Uterus (tissue), 4 donors: ENCODE results near the gene GDPD3. TPM values are rescaled to one million over a fixed set of nuclear protein-coding genes. Genes with fewer than 3 reads are reported as not detected.

Source experiments
- DNase-seq, 2 donors: peaks; one replicate each; pipeline ENCODE4 v3.0.0-alpha.2; 2019 to 2020
- H3K27ac ChIP-seq, 2 donors: fragments of 200-600 bp; sonication (generic); 1 replicate in 1 of 2; 2 replicates in 1 of 2; pipeline ENCODE4 v1.5.1; 2016 to 2018
- H3K27me3 ChIP-seq, 2 donors: fragments of 200-600 bp; sonication (generic); one replicate each; pipeline ENCODE4 v1.5.1; 2018 to 2019; ENCODE audit warnings: control low read depth in 1 of 2
- H3K36me3 ChIP-seq, 2 donors: fragments of 200-600 bp; sonication (generic); one replicate each; pipeline ENCODE4 v1.5.1; 2019; ENCODE audit warnings: control low read depth in 1 of 2
- H3K4me1 ChIP-seq, 2 donors: fragments of 200-600 bp; sonication (generic); one replicate each; pipeline ENCODE4 v1.5.1; 2018 to 2019; ENCODE audit warnings: control low read depth in 1 of 2
- H3K4me3 ChIP-seq, 2 donors: fragments of 200-600 bp; sonication (generic); 1 replicate in 1 of 2; 2 replicates in 1 of 2; pipeline ENCODE4 v1.5.1; 2018 to 2019; ENCODE audit warnings: mild to moderate bottlenecking in 1 of 2
- H3K9me3 ChIP-seq, 2 donors: fragments of 200-600 bp; sonication (generic); one replicate each; pipeline ENCODE4 v1.5.1; 2019; ENCODE audit warnings: control low read depth in 1 of 2
- POLR2A ChIP-seq, 2 donors: fragments of 450-650 bp; IDR thresholded peaks; one replicate each; pipeline ENCODE4 v1.6.1; 2016; ENCODE audit warnings: antibody characterized with exemption in 2 of 2, mild to moderate bottlenecking in 1 of 2, moderate library complexity in 1 of 2
- intact Hi-C: fragments of 100-400 bp; cut with DNase I; formaldehyde crosslinking; loops from one replicate; pipeline ENCODE4 v1.15.1; 2023; ENCODE audit warnings: low total_unique reads
- total RNA-seq, 4 donors: library from RNA; depleted of rRNA in 3 of 4; stranded (reverse); fragments of >200 nt in 3 of 4; gene quantifications; one replicate each; pipeline versions ENCODE4 v1.1.0 to v1.2.4, GENCODE V29; 2014 to 2023
- TF ChIP-seq, protein P1 (sequence below), 4 experiments: fragments of 200-600 bp in 2 of 4; fragments of 450-650 bp in 2 of 4; sonication (generic) in 2 of 4; IDR thresholded peaks; one replicate each; pipeline ENCODE4 v1.5.1; 2016 to 2019; ENCODE audit warnings: antibody characterized with exemption in 4 of 4, mild to moderate bottlenecking in 2 of 4, moderate library complexity in 1 of 4
- donor health status: DM: yes; HTN: yes; CAD: no.

GDPD3 gene
- total RNA-seq, 4 donors from 2014 or later: 1.4 to 16.7 (median 2.3) TPM; not detected in 1

DNA sequence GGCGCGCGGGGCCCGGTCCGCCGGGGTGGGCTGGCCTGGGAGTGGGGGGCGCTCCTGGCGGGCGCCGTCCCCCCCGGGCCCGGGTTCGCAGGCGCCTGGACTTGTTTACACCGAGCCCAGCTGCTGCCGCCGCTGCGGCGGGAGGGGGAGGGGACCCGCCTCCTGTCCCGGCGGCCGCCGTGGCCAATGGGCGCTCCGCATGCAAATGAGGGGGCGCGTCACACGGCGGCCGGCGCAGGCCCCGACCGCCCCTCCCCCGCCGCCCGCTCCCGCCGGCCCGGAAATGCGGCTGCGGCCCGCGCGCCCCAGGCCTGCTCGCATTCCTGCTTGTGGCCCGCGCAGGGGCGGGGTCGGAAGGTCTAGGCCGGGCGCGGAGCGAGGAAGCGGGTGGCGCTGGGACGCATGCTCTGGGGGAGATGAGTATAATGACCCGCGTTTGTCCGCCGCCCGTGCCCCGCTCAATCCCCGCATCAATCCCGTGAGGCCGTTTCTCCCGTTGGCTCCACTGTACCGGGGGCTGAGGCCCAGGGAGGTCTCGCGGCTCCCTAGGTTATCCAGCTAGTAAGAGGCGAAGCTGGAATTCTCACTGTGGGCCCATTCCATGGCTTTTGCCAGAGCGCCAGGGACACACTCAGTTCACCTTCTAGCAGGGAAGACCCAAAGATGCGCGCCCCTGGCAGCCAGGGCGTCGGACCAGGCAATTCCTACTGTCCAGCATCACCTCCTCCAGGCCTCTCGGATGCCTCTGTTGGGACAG, 17.1 kb downstream of the GDPD3 start, which contains the start of gene YPEL3:
YPEL3 (minus strand) TSS at position 109 of the 757 bp plus-strand sequence. CDS start 731 bp downstream, outside the sequence.
- intact Hi-C loops: no loop called here
- Histone ChIP-seq H3K4me3 (peak within 1 kb of the TSS; percentile 80 to 82), H3K27me3 (no peaks in the 10 kb centered on the region), H3K36me3 (no peaks in the 10 kb centered on the region), H3K27ac (peak within 1 kb of the TSS; percentile 95 to 99), H3K9me3 (no peaks in the 10 kb centered on the region), H3K4me1 (peaks cover 0 to 21% of the 10 kb centered on the region in 2 donors)
- TF ChIP-seq POLR2A (IDR thresholded peaks at IDR 0.05): peak; percentile 81 to 97
- TF ChIP-seq, protein P1, sequence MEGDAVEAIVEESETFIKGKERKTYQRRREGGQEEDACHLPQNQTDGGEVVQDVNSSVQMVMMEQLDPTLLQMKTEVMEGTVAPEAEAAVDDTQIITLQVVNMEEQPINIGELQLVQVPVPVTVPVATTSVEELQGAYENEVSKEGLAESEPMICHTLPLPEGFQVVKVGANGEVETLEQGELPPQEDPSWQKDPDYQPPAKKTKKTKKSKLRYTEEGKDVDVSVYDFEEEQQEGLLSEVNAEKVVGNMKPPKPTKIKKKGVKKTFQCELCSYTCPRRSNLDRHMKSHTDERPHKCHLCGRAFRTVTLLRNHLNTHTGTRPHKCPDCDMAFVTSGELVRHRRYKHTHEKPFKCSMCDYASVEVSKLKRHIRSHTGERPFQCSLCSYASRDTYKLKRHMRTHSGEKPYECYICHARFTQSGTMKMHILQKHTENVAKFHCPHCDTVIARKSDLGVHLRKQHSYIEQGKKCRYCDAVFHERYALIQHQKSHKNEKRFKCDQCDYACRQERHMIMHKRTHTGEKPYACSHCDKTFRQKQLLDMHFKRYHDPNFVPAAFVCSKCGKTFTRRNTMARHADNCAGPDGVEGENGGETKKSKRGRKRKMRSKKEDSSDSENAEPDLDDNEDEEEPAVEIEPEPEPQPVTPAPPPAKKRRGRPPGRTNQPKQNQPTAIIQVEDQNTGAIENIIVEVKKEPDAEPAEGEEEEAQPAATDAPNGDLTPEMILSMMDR (IDR thresholded peaks at IDR 0.05): no peak
- peak; percentile 92 to 93 for DNase-seq

DNA sequence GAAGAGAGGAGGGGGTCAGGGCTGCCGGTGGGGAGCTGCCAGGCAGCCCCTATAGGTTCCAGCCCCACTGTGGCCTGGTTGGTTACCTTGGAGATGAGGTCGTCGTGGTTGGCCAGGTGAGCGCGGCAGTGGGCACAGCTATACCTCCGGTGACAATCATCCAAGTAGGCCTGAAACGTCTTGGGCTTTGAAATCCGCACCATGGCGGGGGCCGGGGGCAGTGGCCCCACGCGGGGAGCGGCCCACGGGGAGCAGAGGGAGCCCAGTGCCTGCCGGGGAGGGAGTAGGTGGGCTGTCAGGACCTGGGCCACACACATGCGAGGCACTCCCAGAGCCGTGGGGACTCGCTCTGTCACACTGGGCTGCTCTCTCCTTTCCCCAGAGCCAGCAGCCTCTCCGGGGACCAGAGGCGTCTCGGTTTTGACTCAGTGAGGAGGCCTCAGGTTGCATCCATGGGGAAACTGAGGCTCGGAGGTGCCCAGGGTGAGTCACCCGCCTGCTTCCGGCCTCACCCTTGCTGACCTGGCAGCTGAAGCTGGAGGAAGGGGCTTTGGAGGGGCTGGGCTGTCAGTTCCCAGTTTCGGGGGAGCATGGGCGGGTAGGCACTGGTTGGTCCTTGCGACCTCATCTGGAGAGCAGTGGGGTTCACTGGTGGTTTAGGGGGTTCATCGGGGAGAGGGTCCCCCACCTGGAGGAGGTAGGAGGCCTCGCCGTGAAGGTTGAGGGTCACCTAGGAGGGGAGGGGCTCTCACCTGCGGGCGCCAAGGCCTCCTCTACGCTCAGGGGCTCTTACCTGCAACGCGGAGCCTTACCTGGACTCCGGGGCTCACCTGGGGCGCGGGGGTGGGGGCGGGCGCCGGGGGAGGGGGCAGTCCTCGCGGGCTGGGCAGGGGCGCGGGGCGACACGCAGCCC, 17.9 kb downstream of the GDPD3 start:
- H3K36me3 ChIP-seq: no peaks in the 10 kb centered on the region
- no peak for DNase-seq
- intact Hi-C loops: no loop called here
- peaks cover 0 to 25% of the 10 kb centered on the region in 2 donors for H3K4me1 ChIP-seq
- no peaks in the 10 kb centered on the region for H3K9me3 ChIP-seq
- TF ChIP-seq POLR2A (IDR thresholded peaks at IDR 0.05): no peak
- TF ChIP-seq, protein P1 (IDR thresholded peaks at IDR 0.05): no peak
- peak overlapping the region; percentile 80 to 82 for H3K4me3 ChIP-seq
- peak overlapping the region; percentile 95 to 99 for H3K27ac ChIP-seq
- no peaks in the 10 kb centered on the region for H3K27me3 ChIP-seq

DNA sequence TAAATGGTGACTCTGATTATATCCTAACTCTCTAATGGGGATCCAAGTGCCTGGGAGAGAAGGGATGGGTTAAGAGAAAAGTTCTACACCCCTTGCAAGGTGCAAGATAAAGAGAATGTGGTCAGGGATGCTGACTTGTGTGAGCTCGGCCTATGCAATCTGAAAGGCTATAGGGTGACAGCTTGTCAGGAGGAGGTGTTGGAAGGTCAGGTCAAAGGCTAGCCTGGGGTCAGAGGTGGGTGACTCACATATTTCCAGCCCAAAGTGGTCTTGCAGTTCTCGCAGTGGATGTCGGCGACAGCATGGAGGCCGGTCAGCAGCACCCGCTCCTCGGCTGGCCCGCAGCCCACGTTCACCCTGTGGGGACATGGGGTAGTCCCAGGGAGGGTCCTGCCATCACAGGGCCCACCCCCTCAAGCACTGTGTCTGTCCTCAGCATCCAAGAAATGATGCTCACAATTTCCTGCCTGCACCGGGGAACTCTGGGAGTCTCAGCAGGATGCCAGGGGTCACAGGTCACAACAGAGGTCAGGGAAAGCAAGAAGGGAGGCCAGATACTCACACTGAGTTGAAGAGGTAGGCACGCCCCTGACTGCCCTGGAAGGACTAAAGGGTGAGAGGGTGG, 18.7 kb downstream of the GDPD3 start:
- peak overlapping the region; percentile 95 to 99 for H3K27ac ChIP-seq
- intact Hi-C loops: no loop called here
- peak in 1 of 2 donors; percentile 55 for DNase-seq
- H3K4me3 ChIP-seq: peak overlapping the region; percentile 80 to 82
- H3K36me3 ChIP-seq: no peaks in the 10 kb centered on the region
- H3K9me3 ChIP-seq: no peaks in the 10 kb centered on the region
- peaks cover 0 to 25% of the 10 kb centered on the region in 2 donors for H3K4me1 ChIP-seq
- no peaks in the 10 kb centered on the region for H3K27me3 ChIP-seq
- no peak for TF ChIP-seq POLR2A (IDR thresholded peaks at IDR 0.05)
- TF ChIP-seq, protein P1 (IDR thresholded peaks at IDR 0.05): no peak

DNA sequence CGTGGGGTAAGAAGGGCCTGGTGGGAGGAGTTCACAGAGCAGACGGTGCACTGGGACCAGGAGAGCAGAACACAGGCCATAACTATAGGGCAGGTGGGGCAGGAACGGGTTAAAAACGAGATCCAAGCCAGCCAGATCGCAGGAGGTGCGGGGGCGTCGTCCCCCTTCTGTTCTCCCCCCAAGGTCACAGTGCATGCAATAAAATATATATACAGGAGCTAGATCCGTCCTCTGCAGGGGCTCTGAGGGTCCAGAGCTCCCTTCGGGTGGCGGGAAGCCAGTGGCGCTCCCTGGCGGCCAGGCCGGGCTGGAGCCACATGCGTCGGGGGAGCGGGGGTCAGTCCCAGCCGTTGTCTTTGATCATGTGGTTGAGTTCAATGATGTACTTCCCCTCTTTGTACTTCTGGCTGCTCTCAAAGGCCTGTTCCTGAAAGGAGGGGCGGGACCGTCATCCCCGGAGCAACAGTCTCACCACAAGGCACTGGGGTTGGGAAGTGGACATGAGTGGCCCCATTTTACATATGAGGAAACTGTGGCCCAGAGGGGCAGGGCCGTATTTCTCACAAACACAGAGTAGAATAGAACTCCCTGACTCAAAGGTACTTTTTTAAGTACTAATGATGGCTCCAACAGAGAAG, 20.8 kb downstream of the GDPD3 start:
- peak; percentile 72 to 76 for DNase-seq

More for the DNA sequence above, 20.8 kb downstream of the GDPD3 start:
- Histone ChIP-seq H3K9me3 (no peaks in the 10 kb centered on the region), H3K36me3 (no peaks in the 10 kb centered on the region), H3K4me3 (peak overlapping the region; percentile 31 to 40), H3K4me1 (peaks cover 0 to 25% of the 10 kb centered on the region in 2 donors), H3K27ac (peak overlapping the region; percentile 74 to 91), H3K27me3 (no peaks in the 10 kb centered on the region)
- intact Hi-C loops: no loop called here
- TF ChIP-seq, protein P1 (IDR thresholded peaks at IDR 0.05): peak; percentile 41 to 69 (median 47)
- TF ChIP-seq POLR2A (IDR thresholded peaks at IDR 0.05): peak in 1 of 2 donors; percentile 49
